NCI-H526 treated with DMSO at 0.1 percent for 48 hours (cell line): ENCODE measurements around the gene RASGRF1.

Experiments used
- DNase-seq: peaks from one replicate; lab custom pipeline; 2025; lab: John Stamatoyannopoulos, UW

Gene RASGRF1

DNA sequence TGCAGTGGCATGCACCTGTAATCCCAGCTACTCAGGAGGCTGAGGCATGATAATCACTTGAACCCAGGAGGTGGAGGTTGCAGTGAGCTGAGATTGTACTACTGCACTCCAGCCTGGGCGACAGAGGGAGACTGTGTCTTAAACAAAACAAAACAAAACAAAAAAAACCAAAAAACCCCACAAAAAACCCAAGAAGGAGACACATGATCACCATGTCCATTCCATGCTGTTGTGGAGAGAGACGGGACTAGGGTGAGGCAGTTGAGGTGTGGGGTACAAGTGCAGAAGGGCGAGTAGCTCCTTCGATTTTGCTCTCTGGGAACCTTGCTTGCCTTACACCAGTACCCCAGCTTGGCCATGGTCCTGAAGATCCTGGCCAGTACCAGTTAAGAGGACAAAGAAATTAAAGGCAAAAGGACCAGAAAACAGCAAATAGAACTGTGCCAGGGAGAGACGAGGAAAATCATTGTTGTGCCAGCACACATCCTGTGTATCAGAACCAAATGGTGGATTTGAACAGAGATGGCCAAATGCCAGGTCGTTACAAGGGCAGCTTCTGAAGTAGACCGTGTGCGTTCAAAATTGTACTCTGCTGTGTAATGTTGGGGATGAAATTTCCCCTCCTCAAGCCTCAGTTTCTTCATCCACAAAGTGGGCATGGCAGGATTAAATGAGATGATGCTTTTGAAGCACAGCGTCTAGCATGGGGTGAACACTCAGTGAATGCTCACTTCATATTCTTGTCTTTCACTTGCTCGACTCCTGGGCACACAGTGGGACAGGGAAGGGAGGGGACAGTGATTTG lies 102.8 kb downstream of the RASGRF1 start:
- no peak for DNase-seq

- no peak for DNase-seq
These were observed 104.6 kb downstream of the RASGRF1 start for GRCh38 chr15:78985859-78986475.

- no peak for DNase-seq
These were observed 106.5 kb downstream of the RASGRF1 start for GRCh38 chr15:78984041-78984440.

- DNase-seq = no peak
These were observed 107.2 kb downstream of the RASGRF1 start for GRCh38 chr15:78983146-78983918.

DNA sequence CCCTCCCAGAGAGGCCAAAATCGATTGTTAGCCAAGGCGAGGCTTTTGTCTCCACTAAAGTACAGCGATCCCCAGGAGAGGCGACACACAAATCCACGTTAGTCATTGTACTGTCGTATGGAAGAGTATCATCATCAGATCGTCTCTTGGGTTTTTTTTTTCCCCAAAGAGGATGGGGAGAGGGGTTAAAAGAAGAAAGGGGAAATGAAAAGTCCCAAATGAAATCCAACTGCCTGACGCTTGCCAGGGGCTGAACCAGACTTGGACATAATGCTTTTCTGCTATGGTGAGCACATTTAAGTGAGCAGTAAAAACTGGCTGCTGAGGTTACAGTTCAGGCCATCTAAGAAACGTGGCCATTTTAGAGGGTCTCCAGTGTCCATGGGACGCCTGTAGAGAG lies 107.8 kb downstream of the RASGRF1 start:
- DNase-seq = no peak

DNA sequence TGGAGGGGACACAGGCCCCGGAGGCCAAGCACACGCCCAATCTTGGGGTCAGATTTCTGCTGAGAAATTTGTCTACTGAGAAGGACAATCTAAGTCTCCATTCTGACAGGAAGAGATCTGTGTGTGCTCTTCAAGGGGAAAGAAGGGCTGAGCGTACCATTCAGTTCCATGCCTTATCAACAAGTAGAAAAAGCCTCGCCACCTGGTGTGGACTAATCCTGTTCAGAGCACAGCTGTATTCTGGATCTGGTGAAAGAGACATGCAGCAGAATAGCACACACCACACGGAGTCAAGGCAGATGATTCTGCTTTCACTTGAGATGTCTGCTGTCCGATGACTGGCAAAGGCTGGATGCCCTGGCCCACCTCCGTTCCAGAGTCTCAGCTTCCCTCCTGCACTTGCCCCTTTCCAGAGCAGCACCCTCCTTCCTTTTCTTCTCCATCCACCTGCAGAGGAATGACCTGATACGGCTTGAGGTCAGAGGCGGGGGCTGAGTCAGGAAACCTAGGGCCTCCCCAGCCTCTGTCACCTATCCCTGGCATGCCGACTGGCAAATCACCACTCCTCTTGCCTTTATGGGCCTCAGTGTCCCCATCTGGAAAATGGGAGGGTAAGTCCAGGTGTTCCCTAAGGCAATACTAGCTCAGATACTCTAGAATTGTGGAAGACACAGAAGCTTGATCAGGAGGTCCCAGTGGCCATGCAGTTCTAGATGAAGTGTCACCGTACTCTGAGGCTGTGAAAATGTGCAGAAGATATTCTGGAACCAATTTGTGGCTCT lies 108.9 kb downstream of the RASGRF1 start:
- no peak for DNase-seq

- peak; percentile 75 for DNase-seq
These were observed 110.9 kb downstream of the RASGRF1 start for GRCh38 chr15:78979456-78980320.

GRCh38 chr15:78978601-78979179 lies 111.9 kb downstream of the RASGRF1 start:
- DNase-seq = no peak

- DNase-seq = no peak
These were observed 112.8 kb downstream of the RASGRF1 start for GRCh38 chr15:78977591-78978347.

- DNase-seq = no peak
These were observed 113.4 kb downstream of the RASGRF1 start for GRCh38 chr15:78977091-78977571.

GRCh38 chr15:78976691-78977090 lies 113.9 kb downstream of the RASGRF1 start:
- DNase-seq = no peak

GRCh38 chr15:78974272-78974918 lies 116.2 kb downstream of the RASGRF1 start:
- no peak for DNase-seq

- DNase-seq = no peak
These were observed 120.8 kb downstream of the RASGRF1 start for GRCh38 chr15:78969687-78970349.

DNA sequence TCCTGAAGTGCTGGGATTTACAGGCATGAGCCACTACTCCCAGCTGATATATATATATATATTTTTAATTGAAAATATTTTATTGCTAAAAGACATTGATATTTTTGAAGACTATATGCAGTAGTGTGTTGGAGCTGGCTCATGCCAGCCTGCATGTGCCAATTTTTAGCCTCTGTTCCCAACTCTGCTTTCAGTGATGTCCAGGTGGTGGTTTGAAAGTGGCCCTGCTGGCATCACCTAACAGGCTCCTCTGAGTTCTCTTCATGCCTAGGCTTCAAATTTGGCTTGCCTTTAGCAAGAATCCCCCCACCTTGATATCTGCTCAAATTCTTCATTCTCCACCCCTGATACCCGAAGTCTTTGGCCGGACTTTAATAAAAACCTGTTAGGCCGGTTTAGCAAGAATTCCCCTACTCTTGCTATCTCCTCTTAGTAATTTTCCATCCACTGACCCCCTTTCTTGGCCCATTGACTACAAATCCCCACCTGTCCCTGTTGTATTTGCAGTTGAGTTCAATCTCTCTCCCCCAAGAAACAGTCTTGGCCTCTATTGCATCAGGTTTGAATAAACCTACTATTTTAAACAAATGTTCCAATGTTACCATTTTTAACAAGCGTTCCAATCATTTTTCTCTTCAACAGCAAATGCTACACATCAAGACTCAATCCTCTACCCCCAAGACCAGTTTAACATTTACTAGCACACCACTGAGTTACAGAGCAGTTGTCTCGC lies 121.9 kb downstream of the RASGRF1 start:
- peak; percentile 26 for DNase-seq

GRCh38 chr15:78968114-78968513 lies 122.5 kb downstream of the RASGRF1 start:
- DNase-seq = no peak

DNA sequence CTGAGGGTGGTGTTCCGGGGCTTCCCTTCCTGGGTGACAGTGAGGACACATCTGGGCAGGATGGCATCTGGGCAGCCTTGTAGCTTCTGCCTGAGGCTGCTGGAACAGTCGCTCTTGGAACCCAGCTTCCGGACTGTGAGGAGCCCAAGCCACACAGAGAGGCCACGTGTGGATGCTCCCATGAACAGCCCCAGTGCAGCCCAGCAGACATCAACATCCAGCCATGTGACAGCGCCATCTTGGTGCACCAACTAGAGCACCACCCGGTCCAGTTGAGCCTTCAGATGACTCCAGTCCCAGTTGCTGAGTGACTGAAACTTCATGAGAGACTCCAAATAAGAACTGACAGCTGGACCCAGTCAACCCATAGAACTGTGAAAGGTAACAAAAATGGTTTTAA lies 130.3 kb downstream of the RASGRF1 start:
- DNase-seq = no peak

GRCh38 chr15:78959360-78959759 lies 131.2 kb downstream of the RASGRF1 start:
- DNase-seq = no peak
